Renal cortex interstitium (tissue), 15 donors: ENCODE data around the gene ZNF107. TPM values are rescaled to one million over a fixed set of nuclear protein-coding genes. Genes with fewer than 3 reads are reported as not detected.

Experiments used
- DNase-seq, 11 donors: peaks; one replicate each; pipeline ENCODE4 v3.0.0-alpha.2; 2013; ENCODE audit warnings: low read depth in 9 of 11, low spot score in 4 of 11; ENCODE audit errors: extremely low read depth in 1 of 11
- long read RNA-seq, 16 experiments: transcript quantifications; one replicate each; lab custom pipeline, GENCODE V29; 2026
- polyA plus RNA-seq, 3 donors: library from polyadenylated mRNA; unstranded; fragments of 120-200 nt; gene quantifications; one replicate each; pipeline ENCODE4 v1.2.1, GENCODE V29; 2013; ENCODE audit not compliant: insufficient read length in 3 of 3

Gene ZNF107
- polyA plus RNA-seq, result 10 to 100 TPM in 2 of 3 donors, 1 to 10 TPM in 1; 8.9 to 10.5 (median 10.5) TPM
- long read RNA-seq, donor 1, full-length matches to known transcripts, result 4 of 23 reads
- long read RNA-seq, donor 1, partial matches to known transcripts, result 19 of 23 reads
- long read RNA-seq, donor 1, other reads (novel, unspliced or antisense), result 0 of 23 reads
- long read RNA-seq, donor 2, full-length matches to known transcripts, result 2 of 2 reads
- long read RNA-seq, donor 2, partial matches to known transcripts, result 0 of 2 reads
- long read RNA-seq, donor 2, other reads (novel, unspliced or antisense), result 0 of 2 reads
- long read RNA-seq, donor 3, full-length matches to known transcripts, result 2 of 2 reads
- long read RNA-seq, donor 3, partial matches to known transcripts, result 0 of 2 reads
- long read RNA-seq, donor 3, other reads (novel, unspliced or antisense), result 0 of 2 reads
- long read RNA-seq, donor 4, full-length matches to known transcripts, result 1 of 1 reads
- long read RNA-seq, donor 4, partial matches to known transcripts, result 0 of 1 reads
- long read RNA-seq, donor 4, other reads (novel, unspliced or antisense), result 0 of 1 reads
- long read RNA-seq, donor 5, result 0 reads
- long read RNA-seq, donor 6, full-length matches to known transcripts, result 5 of 5 reads
- long read RNA-seq, donor 6, partial matches to known transcripts, result 0 of 5 reads
- long read RNA-seq, donor 6, other reads (novel, unspliced or antisense), result 0 of 5 reads
- long read RNA-seq, donor 7, full-length matches to known transcripts, result 1 of 1 reads
- long read RNA-seq, donor 7, partial matches to known transcripts, result 0 of 1 reads
- long read RNA-seq, donor 7, other reads (novel, unspliced or antisense), result 0 of 1 reads
- long read RNA-seq, donor 8, result 0 reads
- long read RNA-seq, donor 9, full-length matches to known transcripts, result 2 of 2 reads
- long read RNA-seq, donor 9, partial matches to known transcripts, result 0 of 2 reads
- long read RNA-seq, donor 9, other reads (novel, unspliced or antisense), result 0 of 2 reads
- long read RNA-seq, donor 10, full-length matches to known transcripts, result 3 of 3 reads
- long read RNA-seq, donor 10, partial matches to known transcripts, result 0 of 3 reads
- long read RNA-seq, donor 10, other reads (novel, unspliced or antisense), result 0 of 3 reads
- long read RNA-seq, donor 11, full-length matches to known transcripts, result 1 of 1 reads
- long read RNA-seq, donor 11, partial matches to known transcripts, result 0 of 1 reads
- long read RNA-seq, donor 11, other reads (novel, unspliced or antisense), result 0 of 1 reads
- long read RNA-seq, donor 12, full-length matches to known transcripts, result 1 of 1 reads
- long read RNA-seq, donor 12, partial matches to known transcripts, result 0 of 1 reads
- long read RNA-seq, donor 12, other reads (novel, unspliced or antisense), result 0 of 1 reads
- long read RNA-seq, donor 13, result 0 reads
- long read RNA-seq, donor 14, result 0 reads
- long read RNA-seq, donor 15, result 0 reads
- long read RNA-seq, donor 16, full-length matches to known transcripts, result 5 of 17 reads
- long read RNA-seq, donor 16, partial matches to known transcripts, result 0 of 17 reads
- long read RNA-seq, donor 16, other reads (novel, unspliced or antisense), result 12 of 17 reads

GRCh38 chr7:64665980-64666662 is at the start of gene ZNF107:
ZNF107 (plus strand) TSS chr7:64666133; CDS start chr7:64666283, 150 bp downstream.
- DNase-seq, result peak; percentile 59 to 89 (median 76)

DNA sequence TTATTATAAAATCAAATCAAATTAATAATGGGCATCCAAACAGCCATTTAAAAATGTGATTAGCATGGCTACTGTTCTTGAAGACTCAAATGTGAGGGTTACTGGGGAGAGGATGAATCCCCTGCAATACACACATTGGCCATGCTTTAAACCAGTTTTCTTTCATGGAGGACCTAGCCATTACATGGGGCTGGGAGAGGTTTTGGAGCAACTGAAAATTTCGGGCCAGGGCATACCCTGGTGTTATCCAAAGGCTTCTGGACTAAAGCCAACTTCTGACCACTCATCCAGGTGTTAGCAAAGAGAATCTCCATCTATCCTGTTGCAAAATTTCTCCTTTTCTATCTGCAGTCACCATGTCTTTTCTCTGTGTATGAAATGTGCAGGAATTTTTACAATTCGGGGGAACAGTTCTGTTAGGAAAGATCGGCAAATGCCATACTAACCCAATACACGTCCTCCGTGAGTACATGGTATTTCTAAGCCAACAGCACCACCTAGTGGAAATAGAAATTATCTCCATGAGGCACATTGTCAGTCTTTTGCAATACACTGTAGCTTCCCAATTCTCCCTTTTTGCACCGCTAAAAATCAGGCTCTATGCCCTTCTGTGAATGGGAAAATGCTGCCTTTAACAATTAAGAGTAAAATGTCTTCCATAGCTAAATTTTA is 47.0 kb upstream of the ZNF107 start:
- peak in 5 of 11 donors; percentile 7 to 18 (median 15) for DNase-seq

DNA sequence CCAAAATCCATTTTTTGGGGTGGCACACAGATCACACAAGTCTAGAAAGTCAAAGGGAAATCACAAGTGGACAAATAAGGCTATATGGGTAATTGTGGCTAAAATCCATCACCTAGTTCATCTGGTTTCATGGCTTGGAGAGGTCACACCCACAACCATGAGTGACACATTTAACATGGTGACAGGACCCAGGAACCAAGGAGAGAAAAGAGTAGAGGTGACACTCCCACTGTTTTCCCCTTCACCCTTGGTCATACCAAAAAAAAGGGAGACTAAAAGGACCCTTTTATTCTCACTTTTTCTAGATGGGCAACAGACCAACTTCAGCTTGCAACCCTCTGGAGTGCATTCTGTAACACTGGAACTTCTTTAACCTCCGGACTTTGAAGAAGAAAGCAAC is 46.2 kb upstream of the ZNF107 start:
- DNase-seq, result no peak

- DNase-seq, result no peak
Observed at GRCh38 chr7:64621656-64622055, 44.3 kb upstream of the ZNF107 start.

- DNase-seq, result no peak
Observed at GRCh38 chr7:64625114-64626082, 40.5 kb upstream of the ZNF107 start.

DNA sequence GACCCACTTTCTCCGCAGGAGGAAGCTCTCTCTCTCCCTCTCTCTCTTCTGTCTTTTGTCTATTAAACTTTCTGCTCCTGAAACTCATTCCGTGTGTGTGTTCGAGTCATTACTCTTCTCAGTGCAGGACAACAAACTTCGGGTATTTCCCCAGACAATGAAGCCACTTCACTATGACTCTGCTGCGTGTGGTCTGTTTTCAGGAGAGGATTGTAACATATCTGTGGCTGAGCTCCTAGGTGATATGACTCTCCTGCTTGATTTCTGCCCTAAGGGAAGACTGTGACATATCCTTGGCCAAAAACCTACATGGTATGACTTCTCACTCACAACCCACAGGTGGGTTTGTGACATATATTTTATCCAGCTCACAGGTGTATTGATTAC is 39.9 kb upstream of the ZNF107 start:
- no peak for DNase-seq

DNA sequence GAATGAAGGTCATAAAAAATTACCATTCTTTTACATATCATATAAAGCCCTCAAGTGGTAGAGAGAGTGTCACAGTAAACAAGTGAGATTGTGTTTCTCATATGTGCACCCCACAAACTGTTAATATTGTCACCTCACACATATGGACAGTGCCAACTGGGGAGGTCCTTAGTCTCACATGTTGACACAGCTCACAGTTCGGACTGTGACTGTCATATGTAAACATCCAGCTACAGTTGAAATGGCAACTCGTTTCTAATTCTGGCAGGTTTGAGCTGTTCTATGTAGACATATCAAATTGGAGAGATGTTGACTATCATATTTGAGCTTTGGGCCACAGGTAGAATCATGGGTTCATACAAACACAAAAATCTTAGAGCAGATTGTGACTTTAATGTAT is 39.4 kb upstream of the ZNF107 start:
- DNase-seq, result no peak

- DNase-seq, result no peak
Observed at GRCh38 chr7:64628192-64628591, 37.7 kb upstream of the ZNF107 start.

GRCh38 chr7:64628721-64629120 is 37.2 kb upstream of the ZNF107 start:
- DNase-seq, result no peak

- peak in 2 of 11 donors; percentile 5 to 12 for DNase-seq
Observed at GRCh38 chr7:64630496-64630895, 35.4 kb upstream of the ZNF107 start.

- no peak for DNase-seq
Observed at GRCh38 chr7:64632029-64632428, 33.9 kb upstream of the ZNF107 start.

GRCh38 chr7:64633401-64633800 is 32.5 kb upstream of the ZNF107 start:
- no peak for DNase-seq

DNA sequence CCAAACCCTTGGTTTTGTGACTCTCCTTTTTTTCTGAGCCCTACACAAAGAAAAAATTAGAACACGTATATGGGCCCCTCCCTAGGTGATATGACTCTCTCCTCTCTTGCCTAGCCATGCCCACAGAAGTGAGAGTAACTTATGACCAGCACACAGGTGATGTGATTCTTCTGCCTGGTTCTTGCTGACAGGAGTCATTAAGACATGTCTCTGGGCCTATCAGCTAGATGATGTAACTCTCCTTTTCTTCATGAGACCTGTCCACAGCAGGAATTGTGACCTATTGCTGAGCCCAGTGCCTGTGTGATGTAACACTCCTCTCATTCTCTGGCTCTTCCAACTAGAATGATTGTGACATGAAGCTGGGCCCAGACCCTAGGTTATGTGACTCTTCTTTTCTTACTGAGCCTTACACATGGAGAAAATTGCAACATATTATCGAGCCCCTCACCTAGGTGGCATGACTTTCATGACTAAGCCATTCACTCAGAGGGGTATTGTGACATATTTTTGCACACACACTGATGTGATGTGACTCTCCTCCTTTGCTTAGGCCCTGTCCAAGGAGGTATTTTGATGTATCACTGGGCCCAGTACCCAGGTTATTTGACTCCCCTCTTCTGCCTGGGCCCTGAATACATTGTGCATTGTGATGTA is 31.4 kb upstream of the ZNF107 start:
- DNase-seq, result no peak

- no peak for DNase-seq
Observed at GRCh38 chr7:64636386-64636785, 29.5 kb upstream of the ZNF107 start.

- no peak for DNase-seq
Observed at GRCh38 chr7:64637521-64638445, 28.1 kb upstream of the ZNF107 start.
